RWPE1 (cell line): ENCODE measurements around the gene CSF3.

Experiments
- CTCF ChIA-PET: fragments of 350-600 bp; sonication (Branson Sonifier 250); formaldehyde crosslinking; extraction: SDS; loops from one replicate; lab custom pipeline; 2021; lab: Yijun Ruan, JAX
- POLR2A ChIA-PET: fragments of 400-600 bp; formaldehyde crosslinking; extraction: SDS; loops from one replicate; lab custom pipeline; 2020; ENCODE audit warnings: antibody characterized with exemption; ENCODE audit not compliant: low non-redundant PET; lab: Yijun Ruan, JAX
- DNase-seq: peaks from one replicate; pipeline ENCODE4 v3.0.0; 2012; ENCODE audit warnings: low spot score
- H3K27ac ChIP-seq: fragments of 450-650 bp; 2 replicates; pipeline ENCODE4 v1.5.1; 2017
- TF ChIP-seq, protein P1 (sequence below): fragments of 450-650 bp; conservative IDR thresholded peaks from 2 replicates; pipeline ENCODE4 v1.5.1; 2017; ENCODE audit warnings: low read depth, mild to moderate bottlenecking

CSF3 gene

DNA sequence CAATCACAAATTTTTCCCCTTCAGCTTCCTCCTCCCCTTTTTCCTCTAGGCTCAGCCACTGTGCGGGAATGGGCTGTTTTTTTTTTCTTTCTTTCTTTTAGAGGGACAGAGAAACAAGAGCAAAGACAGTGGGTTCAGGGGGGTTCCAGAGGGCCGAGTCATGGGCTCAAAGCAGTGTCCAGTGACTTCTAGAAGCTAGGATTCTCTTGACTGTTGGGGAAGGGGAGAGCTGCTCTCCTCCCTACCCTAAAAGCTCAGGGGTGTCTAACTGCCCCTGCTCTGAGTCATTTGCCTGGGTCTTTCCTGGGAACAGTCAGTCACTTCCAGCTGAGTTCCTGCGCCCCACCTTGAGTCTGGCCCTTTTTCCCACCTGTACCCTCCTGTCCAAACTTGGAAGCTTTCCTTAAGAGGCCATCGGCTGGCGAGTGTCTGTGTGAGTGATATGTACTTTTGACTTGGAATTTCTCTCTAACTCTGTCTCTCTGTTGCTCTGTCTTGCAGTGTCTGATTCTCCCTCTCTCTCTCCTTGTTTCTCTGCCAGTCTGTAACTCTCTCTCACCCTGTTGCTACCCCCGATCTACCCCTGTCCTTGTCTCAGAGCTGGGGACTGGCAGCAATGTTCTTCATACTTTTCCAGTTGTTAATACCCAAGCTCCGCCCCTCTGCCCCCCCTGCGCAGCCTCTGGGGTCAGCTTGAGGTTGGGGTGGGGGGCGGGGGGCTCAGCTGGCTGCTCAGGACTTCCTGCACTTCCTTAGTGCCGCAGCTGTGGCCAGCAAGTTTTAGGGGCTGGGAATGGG is 49.9 kb downstream of the CSF3 start:
- H3K27ac ChIP-seq = peak overlapping the region; percentile 95

DNA sequence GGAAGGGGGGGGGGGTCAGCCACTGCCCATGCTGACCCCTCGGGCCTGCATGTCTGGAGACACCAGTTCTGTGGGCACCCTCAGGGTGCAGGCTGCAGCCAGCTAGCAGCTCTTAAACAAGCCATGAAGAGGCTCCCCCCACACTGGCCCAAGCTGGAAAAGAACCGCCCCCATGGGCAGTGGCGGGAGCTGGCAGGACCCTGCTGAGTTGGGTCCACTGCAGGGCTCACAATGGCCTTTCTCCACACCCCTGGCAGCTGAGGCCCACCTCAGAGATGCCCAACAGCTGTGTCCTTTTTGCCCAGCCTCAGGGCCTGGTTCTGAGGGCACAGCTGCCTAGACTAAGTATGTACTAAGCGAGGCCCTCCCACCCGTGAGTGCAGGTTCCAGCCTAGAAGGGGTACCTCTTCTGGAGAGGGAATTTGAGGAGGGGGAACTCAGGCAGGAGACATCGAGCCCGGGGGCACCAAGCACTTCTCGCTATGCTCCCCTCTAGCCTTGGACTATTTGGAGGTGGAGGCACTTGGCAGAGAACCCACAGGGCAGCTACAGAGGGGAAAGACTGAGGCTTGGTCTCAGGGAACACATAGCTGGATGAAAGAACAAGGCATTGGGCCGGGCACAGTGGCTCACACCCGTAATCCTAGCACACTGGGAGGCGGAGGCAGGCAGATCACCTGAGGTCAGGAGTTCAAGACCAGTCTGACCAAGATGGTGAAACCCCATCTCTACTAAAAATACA is 50.7 kb downstream of the CSF3 start:
- POLR2A ChIA-PET = no interaction called here
- no peak for DNase-seq

More for the DNA sequence above, 49.9 kb downstream of the CSF3 start:
- ChIA-PET CTCF (interaction anchor here (0.6 to 2.0 kb wide), 3 partner anchors 10 to 143 kb away, joined by 3 to 22 read pairs (median 7); no protein-coding TSS in a partner anchor), POLR2A (no interaction called here)
- TF ChIP-seq, protein P1, sequence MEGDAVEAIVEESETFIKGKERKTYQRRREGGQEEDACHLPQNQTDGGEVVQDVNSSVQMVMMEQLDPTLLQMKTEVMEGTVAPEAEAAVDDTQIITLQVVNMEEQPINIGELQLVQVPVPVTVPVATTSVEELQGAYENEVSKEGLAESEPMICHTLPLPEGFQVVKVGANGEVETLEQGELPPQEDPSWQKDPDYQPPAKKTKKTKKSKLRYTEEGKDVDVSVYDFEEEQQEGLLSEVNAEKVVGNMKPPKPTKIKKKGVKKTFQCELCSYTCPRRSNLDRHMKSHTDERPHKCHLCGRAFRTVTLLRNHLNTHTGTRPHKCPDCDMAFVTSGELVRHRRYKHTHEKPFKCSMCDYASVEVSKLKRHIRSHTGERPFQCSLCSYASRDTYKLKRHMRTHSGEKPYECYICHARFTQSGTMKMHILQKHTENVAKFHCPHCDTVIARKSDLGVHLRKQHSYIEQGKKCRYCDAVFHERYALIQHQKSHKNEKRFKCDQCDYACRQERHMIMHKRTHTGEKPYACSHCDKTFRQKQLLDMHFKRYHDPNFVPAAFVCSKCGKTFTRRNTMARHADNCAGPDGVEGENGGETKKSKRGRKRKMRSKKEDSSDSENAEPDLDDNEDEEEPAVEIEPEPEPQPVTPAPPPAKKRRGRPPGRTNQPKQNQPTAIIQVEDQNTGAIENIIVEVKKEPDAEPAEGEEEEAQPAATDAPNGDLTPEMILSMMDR = no peak
- no peak for DNase-seq

More for the DNA sequence above, 50.7 kb downstream of the CSF3 start:
- CTCF ChIA-PET = interaction anchor here (0.6 to 2.0 kb wide), 6 partner anchors 9 to 144 kb away, joined by 3 to 22 read pairs (median 6); no protein-coding TSS in a partner anchor
- peak overlapping the region; percentile 95 for H3K27ac ChIP-seq
- TF ChIP-seq, protein P1 = no peak
